GM12864 (cell line): Measurements from ENCODE around the gene JSRP1.

Source experiments
- DNase-seq: peaks from one replicate; pipeline ENCODE4 v3.0.0-alpha.2; 2011; ENCODE audit warnings: low read depth
- H3K4me3 ChIP-seq: 2 replicates; pipeline ENCODE4 v1.5.1; 2011; ENCODE audit warnings: mild to moderate bottlenecking, low read depth, low read length, control low read depth
- TF ChIP-seq, protein P1 (sequence below): IDR thresholded peaks from 2 replicates; pipeline ENCODE4 v1.5.1; 2011; ENCODE audit warnings: low read depth, mild to moderate bottlenecking, moderate library complexity, low read length, control low read depth, inconsistent platforms; ENCODE audit errors: missing control alignments

JSRP1 gene

DNA sequence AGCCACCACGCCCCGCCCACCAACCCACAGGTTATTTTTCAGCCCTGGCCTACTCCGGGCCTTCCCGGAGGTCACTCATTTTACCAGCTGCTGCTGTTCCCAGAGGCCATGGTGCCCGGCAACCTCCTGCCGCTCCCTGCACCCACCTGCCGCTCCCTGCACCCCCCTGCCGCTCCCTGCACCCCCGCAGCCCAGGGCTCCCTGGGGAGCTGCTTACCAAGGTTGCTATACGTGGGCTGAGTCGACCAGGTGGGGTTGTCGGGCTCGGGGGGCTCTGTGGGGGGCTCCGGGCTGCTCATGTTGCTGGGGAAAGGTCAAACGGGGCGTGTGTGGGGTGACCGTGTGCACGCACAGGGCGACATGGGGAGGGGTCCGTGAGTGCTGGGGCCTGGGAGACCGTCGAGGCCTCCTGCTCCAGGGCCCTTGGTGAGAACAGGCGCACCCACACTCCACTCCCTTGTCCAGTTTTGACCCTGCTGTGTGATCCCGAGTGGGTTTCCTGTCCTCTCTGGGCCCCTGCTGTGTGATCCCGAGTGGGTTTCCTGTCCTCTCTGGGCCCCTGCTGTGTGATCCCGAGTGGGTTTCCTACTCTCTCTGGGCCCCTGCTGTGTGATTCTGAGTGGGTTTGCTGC, 24.5 kb upstream of the JSRP1 start:
- no peak overlapping the region for H3K4me3 ChIP-seq
- TF ChIP-seq, protein P1, sequence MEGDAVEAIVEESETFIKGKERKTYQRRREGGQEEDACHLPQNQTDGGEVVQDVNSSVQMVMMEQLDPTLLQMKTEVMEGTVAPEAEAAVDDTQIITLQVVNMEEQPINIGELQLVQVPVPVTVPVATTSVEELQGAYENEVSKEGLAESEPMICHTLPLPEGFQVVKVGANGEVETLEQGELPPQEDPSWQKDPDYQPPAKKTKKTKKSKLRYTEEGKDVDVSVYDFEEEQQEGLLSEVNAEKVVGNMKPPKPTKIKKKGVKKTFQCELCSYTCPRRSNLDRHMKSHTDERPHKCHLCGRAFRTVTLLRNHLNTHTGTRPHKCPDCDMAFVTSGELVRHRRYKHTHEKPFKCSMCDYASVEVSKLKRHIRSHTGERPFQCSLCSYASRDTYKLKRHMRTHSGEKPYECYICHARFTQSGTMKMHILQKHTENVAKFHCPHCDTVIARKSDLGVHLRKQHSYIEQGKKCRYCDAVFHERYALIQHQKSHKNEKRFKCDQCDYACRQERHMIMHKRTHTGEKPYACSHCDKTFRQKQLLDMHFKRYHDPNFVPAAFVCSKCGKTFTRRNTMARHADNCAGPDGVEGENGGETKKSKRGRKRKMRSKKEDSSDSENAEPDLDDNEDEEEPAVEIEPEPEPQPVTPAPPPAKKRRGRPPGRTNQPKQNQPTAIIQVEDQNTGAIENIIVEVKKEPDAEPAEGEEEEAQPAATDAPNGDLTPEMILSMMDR: no peak
- DNase-seq: no peak

DNA sequence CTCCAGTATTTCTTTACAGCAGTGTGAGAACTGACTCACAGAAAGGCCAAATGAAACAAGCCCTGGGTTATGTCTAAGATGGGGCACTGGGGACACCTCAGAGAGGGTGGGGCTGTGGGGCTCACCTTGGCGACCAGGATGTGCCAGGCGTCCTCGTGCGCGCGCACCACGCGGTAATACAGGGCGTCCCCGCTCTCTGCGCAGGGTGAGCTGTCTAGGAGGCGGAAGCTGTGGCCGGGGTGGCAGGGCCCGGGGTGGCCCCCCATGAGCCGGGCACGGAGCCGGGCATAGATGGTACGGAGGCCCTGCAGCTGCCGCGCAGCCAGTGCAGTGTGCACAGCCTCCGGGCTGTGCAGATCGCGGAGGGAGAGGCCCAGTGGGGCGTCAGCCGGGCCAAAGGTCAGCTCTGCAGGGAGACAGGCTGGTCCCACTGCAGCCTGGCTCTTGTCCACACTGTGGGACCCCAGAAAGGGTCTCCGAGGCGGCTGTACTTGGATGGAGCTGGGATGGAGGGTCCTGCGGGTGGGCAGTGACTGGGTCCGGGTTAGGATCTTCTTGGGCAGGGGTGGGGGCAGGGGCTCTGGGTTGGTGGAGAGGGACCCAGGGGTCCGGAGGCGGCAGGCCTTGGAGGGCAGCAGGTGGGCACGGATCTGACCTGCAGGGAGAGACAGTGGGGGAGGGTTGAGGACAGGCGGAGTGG, 22.4 kb upstream of the JSRP1 start:
- TF ChIP-seq, protein P1: no peak
- H3K4me3 ChIP-seq: no peak overlapping the region
- DNase-seq: no peak

DNA sequence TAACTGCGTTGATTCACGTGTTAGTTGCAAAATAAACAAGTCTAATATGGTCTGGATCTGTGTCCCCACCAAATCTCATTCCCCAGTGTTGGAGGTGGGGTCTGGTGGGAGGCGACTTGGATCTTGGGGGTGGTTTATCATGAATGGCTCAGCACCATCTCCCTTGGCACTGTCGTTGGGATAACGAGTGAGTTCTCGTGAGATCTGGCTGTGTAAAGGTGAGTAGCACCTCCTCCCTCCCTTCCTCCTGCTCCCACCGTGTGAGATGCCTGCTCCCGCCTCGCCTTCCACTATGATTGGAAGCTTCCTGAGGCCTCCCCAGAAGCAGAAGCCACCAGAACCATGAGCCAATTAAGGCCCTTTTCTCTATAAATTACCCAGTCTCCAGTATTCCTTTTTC, 20.9 kb upstream of the JSRP1 start:
- no peak for DNase-seq
- H3K4me3 ChIP-seq: no peak overlapping the region
- TF ChIP-seq, protein P1: no peak

DNA sequence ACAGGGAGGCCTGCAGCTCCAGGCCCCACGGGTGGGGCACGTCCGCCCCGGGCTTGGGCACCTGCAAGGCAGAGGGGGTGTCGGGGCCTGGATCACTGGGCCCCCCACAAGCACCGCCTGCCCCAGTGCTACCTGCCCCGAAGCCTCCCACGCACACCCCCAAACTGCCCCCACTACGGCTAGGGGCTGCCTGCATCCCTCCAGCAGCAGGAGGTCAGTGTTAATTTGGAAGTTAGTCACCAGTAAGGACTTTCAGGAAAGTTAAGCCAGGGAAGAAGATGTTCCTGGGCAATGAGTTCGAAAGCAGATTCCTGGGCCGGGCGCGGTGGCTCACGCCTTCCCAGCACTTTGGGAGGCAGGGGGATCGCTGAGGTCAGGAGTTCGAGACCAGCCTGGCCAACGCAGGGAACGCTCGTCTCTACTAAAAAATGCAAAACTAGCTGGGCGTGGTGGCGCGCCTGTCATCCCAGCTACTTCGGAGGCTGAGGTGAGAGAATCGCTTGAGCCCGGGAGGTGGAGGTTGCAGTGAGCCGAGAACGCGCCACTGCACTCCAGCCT, 20.3 kb upstream of the JSRP1 start:
- DNase-seq: no peak
- TF ChIP-seq, protein P1: no peak
- no peak overlapping the region for H3K4me3 ChIP-seq

DNA sequence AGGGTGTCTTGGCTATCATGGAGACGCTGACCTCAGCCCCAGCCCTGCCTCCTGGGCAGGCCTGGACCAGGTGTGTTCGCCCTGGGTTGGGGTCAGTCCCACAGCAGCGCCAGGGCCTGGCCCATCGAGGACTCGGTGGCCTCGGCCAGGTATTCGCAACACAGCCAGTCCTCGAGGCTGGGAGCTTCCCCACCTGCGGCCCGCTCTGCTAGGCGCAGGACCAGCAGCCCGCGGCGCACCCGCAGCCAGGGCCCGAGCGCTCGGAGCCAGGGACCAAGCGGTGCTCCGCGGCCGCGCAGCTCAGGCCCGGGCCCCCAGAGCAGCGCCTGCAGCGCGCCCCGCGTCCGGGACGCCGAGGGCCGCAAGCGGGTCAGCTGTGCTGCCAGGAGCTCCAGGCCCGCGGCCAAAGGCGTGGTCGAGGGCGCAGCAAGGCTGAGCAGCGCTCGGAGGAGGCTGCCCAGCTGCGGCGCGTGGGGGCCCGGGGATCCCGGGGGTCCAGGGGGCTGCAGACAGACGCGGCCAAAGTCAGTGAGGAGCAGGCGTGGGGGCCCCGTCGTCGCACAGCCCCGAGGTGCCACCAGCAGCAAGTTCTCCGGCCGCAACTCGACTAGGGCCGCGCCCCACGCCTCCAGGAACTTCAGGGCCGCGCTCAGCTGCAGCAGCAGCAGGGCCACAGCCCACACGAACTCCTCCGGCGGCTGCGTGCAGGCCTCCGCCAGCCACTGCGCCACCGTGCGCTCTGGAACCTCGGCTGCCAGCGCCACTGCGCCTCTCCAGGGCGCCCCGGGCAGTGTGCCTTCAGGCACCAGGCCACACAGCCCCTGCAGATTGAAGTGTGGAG, 19.6 kb upstream of the JSRP1 start:
- H3K4me3 ChIP-seq: no peak overlapping the region
- TF ChIP-seq, protein P1: no peak
- no peak for DNase-seq

DNA sequence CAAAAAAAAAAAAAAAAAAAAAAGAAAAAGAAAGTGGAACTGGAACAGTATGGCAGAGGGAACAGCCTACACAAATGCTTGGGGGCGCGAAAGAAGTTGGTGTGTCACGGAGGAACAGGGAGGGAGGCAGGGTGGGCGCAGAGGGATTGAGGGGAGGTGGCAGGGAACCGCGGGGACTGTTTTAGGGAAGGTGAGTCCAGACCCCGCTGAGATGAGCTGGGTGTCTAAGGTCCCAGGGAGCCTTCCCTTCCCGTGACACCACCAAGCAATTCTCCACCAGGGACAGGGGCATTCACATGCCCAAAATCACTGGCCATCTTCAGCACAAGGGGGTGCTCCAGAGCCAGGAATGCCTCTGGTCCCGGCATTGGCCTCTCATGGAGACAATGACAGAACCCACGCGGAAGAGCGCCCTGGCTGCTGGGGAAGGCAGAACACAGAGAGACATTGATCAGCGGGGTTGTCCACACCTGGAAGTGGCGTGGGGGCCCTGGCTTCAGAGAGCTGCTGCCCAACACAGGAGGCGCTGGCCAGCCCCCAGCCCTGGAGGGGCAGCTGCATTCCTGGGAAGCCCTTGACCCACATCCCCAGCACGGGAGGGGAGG, 18.8 kb upstream of the JSRP1 start:
- TF ChIP-seq, protein P1: peak; percentile 60
- no peak for DNase-seq
- no peak overlapping the region for H3K4me3 ChIP-seq
